Activated naive CD4-positive, alpha-beta T cell (primary cell): ENCODE results near the gene GTF2F1.
"Not testable (repeated sequence)": the region's sequence is repeated elsewhere in the genome, so short reads cannot be mapped to it uniquely, and the experiment has no call there.

ENCODE experiments used
- DNase-seq, 4 experiments: peaks; one replicate each; lab custom pipeline; 2025; lab: John Stamatoyannopoulos, UW

GTF2F1 gene

GRCh38 chr19:6417713-6418561, 25.0 kb upstream of the GTF2F1 start:
- no peak for DNase-seq

- DNase-seq = no peak
These were observed 23.9 kb upstream of the GTF2F1 start for GRCh38 chr19:6416658-6417405.

GRCh38 chr19:6415591-6416190, 22.7 kb upstream of the GTF2F1 start:
- no peak for DNase-seq

DNA sequence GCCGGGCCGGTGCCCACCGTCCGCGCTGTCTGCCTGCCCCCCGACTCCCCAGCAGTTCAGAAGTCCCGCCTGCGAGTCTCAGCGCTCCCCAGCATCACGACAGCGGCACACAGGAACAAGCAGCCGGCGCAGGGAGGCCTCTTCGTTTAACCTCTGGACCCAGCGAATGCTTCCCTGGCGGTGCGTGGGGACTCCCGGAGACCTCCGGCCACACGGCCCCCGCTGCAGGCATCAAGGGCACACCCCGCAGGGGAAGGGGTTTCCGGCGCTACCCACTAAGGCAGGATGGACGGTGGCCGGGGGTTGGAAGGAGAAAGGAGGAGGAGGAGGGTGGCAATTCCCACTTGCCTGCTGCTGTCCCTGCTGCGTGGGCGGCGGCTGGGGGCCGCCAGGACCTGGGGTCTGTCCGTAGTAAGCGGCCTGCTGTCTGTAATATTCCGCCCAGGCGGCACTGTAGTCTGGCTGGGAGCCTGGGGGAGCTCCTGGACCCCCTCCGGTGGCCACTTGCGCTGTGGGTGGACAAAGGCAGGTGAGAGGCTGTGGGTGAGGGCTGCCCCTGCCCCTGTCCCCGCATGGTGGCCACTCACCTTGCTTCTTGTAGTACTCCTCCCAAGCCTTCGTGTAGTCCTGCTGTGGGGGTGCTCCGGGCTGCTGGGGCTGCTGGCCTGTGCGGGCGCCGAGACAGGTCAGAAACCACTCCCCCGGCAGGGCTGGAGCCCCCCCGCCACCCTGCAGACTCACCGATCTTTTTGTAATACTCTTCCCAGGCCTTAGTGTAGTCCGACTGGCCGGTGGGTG, 22.0 kb upstream of the GTF2F1 start:
- DNase-seq = no peak

GRCh38 chr19:6413721-6414643, 21.0 kb upstream of the GTF2F1 start:
- DNase-seq = no peak

DNA sequence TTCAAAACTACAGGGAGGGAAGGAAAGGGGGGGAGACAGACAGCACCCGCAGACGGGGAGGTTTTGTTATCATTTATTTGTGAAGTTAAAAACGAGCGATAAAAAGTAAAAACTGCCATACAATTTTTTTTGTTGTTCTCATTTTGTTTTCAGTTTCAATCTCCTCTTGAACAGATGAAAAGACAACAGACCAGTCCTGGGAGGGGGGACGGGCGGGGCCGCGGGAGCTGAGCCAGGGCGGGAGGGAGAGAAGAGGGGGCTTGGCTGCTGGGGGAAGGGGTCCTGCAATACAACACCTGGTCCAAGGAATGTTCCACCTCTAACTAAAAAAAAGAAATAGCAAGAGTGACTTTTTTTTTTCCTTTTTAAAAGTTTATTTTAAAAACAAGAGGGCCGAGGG, 20.3 kb upstream of the GTF2F1 start:
- DNase-seq = no peak

- DNase-seq = peak in 3 of 4 experiments; percentile 16 to 48 (median 24)
These were observed 19.6 kb upstream of the GTF2F1 start for GRCh38 chr19:6412447-6413091.

GRCh38 chr19:6412061-6412446, 19.1 kb upstream of the GTF2F1 start:
- DNase-seq = no peak

GRCh38 chr19:6409346-6409745, 16.4 kb upstream of the GTF2F1 start:
- DNase-seq = no peak

GRCh38 chr19:6406401-6406800, 13.4 kb upstream of the GTF2F1 start:
- DNase-seq = no peak

DNA sequence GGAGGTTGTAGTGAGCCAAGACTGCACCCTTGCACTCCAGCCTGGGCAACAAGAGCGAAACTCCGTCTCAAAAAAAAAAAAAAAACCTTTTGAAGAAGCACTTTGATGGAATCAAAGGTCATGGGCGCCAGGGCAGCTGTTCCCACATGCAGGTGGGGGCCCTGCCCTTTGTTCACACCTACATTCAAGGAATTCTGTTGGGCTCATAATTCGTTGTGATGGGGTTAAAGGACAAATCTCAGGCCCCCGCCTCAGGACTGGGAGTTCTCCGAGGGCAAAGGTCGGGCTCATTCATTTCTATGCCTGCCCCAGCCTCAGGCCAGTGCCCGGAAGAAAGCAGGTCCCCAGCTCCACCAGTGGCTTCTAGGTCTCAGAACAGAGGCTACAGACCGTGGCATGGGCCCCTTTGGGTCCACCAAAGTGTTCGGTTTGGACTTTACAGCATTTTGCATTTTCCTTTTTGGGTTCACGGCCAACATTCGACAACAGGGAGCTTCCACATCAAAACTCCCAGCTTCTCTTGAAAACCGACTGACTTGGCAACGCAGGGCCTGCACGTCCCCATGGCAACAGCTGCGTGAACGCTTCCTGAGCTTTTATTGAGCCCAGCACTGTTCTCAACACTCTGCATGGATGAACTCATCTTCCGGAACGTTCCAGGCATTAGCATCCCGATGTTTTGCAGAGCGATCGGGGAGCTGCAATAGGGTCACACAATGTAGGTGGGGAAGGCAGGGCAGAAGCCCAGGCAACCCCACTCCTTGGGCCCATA, 10.1 kb upstream of the GTF2F1 start:
- DNase-seq = no peak

DNA sequence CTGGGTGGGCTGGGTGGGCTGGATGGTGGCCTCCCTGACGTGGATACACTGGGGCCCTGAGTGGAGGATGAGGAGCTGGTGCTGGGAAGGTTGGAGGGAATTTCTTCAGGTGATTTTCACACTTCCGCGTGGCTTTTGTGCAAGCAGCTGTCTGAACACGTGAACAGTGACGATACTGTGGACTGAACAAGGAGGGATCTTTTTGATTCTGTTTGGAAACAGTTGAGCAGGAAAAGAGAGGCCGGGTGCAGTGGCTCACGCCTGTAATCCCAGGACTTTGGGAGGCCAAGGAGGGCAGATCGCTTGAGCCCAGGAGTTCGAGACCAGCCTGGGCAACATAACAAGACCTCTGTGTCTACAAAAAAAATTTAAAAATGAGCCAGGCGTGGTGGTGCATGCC, 9.1 kb upstream of the GTF2F1 start:
- DNase-seq = no peak

- not testable (repeated sequence) for DNase-seq
These were observed 7.3 kb upstream of the GTF2F1 start for GRCh38 chr19:6400062-6400944.

GRCh38 chr19:6396305-6396704, 3.3 kb upstream of the GTF2F1 start:
- DNase-seq = no peak

DNA sequence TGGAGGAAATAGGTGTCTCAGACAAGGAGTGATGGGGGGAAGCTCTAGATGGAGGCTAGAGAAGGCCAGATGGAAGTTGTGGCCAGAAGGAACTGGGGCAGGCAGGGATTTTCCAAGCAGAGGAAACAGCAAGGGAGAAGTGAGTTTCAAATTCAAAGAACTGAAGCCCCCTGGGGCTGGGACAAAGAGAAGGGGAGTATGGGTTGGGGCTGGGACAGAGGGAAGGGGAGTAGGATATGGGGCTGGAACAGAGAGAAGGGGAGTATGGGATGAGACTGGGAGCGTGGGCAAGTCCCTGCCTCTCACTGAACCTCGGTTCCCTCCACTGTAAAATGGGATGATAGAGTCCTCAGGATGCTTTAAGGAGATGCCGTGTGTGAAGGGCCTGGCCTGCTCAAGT, 1.9 kb upstream of the GTF2F1 start:
- no peak for DNase-seq

- DNase-seq = peak in 1 of 4 experiments; percentile 53
These were observed 1.0 kb upstream of the GTF2F1 start for GRCh38 chr19:6393983-6394412.

- DNase-seq = no peak
These were observed 517 bp downstream of the GTF2F1 start for GRCh38 chr19:6392221-6393073.

- no peak for DNase-seq
These were observed 5.6 kb downstream of the GTF2F1 start for GRCh38 chr19:6387372-6387771.
